Ishikawa (cell line): ENCODE measurements around the gene KIF12.

Source experiments
- EP300 ChIP-seq: IDR thresholded peaks from 2 replicates; pipeline ENCODE4 v1.6.1; 2012; ENCODE audit warnings: borderline replicate concordance
- RAD21 ChIP-seq: IDR thresholded peaks from 2 replicates; pipeline ENCODE4 v1.6.1; 2012; ENCODE audit warnings: low read depth
- TF ChIP-seq, protein P1 (sequence below): IDR thresholded peaks from 2 replicates; pipeline ENCODE4 v1.6.1; 2012
- TF ChIP-seq, protein P2 (sequence below): IDR thresholded peaks from 2 replicates; pipeline ENCODE4 v1.6.1; 2012; ENCODE audit warnings: low read depth, mild to moderate bottlenecking

- TF ChIP-seq, protein P1, sequence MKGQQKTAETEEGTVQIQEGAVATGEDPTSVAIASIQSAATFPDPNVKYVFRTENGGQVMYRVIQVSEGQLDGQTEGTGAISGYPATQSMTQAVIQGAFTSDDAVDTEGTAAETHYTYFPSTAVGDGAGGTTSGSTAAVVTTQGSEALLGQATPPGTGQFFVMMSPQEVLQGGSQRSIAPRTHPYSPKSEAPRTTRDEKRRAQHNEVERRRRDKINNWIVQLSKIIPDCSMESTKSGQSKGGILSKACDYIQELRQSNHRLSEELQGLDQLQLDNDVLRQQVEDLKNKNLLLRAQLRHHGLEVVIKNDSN, result no peak
- TF ChIP-seq, protein P2, sequence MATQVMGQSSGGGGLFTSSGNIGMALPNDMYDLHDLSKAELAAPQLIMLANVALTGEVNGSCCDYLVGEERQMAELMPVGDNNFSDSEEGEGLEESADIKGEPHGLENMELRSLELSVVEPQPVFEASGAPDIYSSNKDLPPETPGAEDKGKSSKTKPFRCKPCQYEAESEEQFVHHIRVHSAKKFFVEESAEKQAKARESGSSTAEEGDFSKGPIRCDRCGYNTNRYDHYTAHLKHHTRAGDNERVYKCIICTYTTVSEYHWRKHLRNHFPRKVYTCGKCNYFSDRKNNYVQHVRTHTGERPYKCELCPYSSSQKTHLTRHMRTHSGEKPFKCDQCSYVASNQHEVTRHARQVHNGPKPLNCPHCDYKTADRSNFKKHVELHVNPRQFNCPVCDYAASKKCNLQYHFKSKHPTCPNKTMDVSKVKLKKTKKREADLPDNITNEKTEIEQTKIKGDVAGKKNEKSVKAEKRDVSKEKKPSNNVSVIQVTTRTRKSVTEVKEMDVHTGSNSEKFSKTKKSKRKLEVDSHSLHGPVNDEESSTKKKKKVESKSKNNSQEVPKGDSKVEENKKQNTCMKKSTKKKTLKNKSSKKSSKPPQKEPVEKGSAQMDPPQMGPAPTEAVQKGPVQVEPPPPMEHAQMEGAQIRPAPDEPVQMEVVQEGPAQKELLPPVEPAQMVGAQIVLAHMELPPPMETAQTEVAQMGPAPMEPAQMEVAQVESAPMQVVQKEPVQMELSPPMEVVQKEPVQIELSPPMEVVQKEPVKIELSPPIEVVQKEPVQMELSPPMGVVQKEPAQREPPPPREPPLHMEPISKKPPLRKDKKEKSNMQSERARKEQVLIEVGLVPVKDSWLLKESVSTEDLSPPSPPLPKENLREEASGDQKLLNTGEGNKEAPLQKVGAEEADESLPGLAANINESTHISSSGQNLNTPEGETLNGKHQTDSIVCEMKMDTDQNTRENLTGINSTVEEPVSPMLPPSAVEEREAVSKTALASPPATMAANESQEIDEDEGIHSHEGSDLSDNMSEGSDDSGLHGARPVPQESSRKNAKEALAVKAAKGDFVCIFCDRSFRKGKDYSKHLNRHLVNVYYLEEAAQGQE, result no peak
- TF ChIP-seq RAD21 (no peak), EP300 (no peak)
Observed at GRCh38 chr9:114124666-114125475, 25.8 kb upstream of the KIF12 start.
